NCI-H1105 (cell line): Measurements from ENCODE around the gene TCF15.

ENCODE experiments used
- DNase-seq: peaks from one replicate; lab custom pipeline; 2025; lab: John Stamatoyannopoulos, UW

The TCF15 gene, protein sequence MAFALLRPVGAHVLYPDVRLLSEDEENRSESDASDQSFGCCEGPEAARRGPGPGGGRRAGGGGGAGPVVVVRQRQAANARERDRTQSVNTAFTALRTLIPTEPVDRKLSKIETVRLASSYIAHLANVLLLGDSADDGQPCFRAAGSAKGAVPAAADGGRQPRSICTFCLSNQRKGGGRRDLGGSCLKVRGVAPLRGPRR

DNA sequence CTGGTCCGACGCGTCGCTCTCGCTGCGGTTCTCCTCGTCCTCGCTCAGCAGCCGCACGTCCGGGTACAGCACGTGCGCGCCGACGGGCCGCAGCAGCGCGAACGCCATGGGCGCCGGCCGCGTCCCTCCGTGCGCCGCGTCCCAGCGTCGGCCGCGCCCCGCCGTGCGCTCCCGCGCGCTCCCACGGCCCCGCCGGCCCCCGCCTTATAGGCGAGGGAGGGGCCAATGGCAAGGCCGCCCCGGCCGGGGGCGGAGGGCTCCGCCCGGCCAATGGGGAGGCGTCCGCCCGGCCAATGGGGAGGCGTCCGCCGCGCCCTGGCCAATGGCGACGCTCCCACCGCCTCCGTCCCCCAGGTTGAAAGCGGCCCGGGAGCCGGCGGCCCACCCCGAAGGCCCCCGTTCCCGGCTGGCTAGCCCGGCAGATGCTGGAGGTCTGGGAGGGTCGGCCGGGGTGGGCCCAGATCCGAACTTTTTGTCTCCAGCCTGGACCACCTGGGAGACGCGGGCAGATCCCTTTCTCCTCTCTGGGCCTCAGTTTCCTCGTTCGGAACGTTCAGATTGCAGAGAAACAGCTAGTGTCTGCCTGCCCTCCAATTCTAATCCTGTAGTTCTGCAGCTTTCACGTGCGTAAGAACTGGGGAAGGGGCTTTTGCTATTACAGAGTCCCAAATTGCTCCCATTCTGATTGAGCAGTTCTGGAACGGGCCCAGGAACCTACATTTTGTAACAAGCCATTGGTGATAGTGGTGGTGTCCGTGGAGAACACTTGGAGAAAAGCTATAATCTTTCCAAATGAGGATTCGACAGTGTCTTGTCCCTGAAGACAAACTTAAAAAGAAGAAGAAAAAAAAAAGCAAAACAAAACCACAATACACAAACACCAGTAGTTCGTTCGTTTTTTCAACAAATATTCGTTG, at the start of gene TCF15:
TCF15 (minus strand) TSS at position 180 of the 917 bp plus-strand sequence; CDS start at position 108, 72 bp downstream.
- DNase-seq, result no peak

DNA sequence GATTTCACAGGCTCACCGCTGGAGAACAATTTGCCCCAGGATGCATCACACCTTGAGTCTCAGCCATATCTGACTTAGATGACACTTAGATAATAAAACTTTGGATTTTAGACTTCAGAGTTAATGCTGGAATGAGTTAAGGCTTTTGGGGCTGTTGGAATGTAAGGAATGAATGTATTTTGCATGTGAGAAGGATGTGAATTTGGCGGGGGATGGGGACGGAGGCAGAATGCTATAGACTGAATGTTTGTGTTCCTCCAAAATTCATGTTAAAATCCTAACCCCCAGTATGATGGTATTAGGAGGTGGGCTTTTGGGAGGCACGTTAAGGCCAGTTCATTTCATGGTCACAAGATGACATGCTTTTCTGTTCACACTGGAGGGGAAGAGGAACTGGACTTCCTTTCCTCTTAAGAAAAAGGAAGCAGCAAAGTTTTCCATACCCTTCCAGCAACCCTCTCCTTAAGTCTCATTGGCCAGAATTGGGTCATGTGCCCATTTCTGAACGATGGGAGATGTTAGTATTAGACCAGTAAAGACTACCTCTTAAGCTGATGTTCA, 48.7 kb upstream of the TCF15 start:
- DNase-seq, result no peak

DNA sequence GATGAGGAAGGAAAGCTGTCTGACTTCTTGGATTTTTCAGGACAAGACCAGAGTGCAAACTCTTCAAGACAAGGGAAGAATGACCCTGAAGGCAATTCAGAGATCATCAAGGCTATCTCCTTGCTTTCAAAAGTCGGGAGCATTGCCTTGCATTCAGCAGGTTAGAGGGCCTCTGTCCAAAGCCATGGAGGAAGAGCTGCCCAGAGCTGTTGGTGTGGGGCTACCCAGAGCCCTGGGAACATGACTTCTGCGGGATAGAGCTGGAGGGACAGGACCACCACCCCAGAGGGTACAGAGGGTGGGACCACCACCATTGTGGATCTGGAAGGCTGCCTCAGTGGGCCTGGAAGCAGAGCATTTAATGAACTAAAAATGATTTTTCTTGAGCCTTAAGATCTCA, 48.1 kb upstream of the TCF15 start:
- no peak for DNase-seq

DNA sequence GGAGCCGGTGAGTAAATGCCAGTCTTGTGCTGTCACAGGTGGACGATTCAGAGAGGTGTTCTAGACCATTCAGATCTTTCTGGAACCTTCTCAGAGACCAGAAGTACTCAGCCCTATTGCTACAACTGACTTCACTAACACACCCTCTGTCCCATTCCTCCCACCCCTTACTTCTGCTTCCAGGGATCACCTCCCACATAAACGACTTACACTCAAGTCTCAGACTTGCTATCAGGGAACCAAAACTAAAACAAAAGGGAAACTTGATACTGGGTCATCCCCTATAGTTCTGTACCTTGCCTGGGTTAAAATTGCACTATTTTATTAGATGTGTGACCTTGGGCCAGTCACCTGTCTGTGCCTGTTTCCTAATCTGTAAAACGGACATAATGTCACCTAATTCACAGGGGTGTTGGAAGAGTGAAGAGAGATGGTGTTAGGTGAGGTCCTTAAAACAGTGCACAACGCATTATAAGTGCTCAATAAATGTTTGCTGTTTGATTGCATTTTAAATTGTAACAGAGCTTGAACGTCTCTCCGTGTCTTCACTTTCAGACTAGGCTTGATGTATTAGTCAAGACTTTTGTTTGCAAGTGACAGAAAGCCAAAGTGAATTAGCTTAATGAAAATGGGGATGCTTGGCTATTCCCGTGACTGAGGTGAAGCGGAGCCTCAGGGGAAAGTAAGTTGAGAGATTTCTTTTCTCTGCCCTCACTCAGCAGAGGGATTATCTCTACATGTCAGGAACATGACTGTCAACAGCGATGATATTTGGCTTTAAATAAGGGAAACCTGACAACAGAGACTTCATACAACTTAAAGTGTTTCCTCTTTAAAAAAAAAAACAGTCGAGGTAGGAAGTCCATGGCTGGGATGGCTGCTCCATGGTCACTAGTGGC, 45.9 kb upstream of the TCF15 start:
- no peak for DNase-seq

DNA sequence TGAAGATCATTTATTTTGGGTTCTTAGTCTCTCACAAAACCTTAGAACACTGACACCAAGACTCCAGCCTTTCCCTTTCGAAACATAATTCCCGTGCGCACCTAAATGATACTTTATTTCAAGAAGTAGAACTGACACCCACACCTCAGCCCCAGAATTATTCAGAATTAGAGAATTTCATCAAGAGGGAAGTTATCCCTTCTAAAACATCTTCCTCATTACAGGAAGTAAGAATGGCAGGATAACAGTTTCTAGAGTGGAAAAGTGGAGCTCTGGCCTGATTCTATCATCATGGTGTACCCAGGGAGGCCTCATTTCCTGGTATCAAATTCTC, 44.3 kb upstream of the TCF15 start:
- DNase-seq, result no peak

DNA sequence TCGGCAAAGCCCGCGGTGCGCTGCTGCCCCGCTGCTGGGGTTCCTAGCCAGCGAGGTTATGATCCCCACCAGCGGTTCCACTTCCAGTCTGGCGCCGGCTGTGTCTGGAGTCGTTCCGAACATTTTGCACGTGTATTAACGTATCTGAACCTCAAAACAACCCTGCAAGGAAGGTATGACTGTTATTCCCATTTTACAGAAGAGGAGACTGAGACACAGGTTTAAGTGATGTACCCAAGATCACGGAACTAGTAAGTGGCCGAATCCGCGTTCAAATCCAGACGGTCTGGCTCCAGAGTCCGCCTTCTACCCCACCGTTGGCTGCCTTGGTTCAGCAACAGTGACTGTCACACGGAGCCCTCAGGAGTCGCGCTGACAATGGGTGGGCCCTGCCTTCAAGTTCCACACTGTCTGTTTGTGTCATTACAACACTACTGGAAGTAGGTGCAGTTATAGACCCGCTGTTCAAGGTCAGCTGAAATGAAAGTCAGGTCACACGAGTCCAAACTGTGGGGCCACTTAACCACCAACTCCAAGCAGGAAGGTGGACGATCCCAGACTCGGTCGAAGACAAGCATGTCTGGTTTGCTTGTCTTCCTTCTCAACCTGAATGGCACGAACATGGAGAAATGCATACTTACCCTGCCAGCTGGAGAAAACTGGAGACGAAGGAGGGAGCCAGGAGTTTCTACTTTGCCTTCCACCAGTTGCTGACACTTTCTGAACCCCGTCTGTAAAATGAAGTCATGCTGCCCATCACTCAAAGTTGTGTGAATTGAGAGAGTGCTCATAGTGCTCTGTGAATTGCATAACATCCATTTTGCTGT, 43.7 kb upstream of the TCF15 start:
- no peak for DNase-seq

DNA sequence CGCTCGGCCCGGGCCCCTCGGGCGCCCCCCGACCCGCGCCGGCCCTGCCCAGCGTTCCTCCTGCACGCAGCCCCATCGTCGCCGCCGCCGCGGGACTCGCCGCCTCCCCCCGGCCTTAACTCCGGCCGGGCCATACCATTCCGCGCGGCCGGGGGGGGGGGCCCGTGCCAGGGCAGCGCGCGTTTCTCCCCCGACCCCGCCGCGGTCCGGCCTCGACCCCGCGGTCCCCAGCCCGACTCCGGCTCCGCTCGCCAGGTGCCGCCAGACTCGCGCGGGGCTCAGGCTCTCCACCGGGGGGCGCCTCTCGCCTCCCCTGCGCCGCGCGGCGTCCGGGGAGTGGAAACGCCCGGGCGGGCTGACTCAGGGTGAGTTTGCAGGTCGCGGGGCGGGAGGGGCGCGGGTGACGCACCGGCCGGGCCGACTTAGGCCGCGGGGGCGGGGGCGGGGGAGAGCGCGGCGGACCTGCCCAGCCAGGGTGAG, 43.0 kb upstream of the TCF15 start, which contains the start of gene SRXN1:
SRXN1 (minus strand) TSS at position 91 of the 480 bp plus-strand sequence; CDS start at position 76, 15 bp downstream.
- DNase-seq, result peak; percentile 60

DNA sequence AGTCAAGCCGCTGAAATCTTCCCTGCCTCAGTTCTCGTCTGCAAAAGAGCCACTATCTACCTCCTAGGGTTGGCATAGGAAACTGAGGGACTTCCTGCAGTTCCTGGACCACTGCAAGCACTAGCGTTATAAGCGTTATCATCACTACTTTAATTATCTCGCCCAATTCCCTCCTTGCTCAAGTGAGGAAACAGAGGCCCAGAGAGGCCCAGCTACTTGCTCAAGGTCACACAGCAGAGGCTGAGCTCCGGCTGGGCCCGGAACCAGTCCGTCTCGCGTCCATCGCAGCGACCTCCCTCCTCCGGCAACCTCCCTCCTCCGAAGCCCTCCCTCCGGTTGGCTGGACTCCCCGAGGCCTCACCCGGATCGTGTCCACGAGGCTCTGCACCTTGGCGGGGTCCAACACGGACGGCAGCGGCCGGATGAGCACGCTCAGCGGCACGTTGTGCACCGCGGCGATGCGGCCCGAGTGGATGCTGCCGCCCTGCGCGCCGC, 42.6 kb upstream of the TCF15 start:
- DNase-seq, result no peak

DNA sequence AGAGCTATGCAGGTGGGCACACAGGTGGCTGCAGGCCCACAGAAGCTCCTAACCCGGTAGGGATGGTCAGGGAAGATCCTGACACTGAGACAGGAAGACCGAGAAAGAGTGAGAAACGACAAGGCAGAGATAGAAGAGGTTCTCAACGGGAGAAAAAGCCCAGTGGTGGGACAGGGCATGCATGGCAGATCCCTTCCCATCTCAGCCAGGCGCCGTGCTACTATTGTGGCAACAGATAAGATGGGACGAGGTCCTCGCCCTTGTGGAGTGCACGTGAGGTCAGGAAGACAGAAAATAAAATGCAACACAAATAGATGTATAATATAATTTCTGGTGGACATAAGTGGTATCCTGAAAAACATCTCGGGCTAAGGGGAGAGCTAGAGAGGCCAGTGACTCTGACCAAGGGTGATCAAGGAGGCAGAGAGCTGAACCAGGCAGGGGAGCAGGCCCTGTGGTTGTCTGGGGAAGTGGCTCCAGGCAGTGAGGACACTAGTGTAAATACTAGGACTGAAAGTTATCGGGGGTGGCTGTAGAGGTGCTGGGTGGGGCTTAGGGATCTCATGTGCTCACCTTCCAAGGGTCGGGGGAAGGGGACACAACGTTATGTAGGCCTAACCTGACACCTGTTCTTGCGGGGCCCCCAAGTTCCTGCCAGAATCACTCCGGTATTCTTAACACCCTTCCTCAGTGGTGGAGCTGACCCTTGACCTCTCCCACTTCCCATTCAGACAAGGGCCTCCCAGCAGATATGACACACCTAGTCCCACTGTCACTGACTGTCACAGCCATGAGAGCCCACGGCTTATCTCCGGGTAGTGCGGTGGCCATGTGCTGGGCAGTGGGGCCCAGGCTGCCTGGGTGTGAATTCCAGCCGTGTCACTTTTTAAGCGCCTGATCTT, 41.9 kb upstream of the TCF15 start:
- no peak for DNase-seq

DNA sequence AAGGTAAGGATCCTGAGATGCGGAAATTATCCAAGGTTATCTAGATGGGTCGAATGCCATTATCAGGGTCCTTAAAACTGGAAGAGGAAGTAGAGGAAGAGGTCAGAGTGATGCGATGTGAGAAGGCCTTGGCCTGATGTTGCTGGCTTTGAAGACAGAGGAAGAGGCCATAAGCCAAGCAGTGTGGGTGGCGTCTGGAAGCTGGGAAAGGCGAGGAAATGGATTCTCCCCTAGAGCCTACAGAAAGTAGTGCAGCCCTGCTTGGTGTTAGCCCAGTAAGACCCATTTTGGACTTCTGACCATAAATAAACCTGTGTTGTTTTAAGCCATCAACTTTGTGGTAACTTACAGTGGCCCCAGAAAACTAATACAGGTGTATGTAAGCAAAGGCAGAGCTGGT, 40.8 kb upstream of the TCF15 start:
- DNase-seq, result no peak

DNA sequence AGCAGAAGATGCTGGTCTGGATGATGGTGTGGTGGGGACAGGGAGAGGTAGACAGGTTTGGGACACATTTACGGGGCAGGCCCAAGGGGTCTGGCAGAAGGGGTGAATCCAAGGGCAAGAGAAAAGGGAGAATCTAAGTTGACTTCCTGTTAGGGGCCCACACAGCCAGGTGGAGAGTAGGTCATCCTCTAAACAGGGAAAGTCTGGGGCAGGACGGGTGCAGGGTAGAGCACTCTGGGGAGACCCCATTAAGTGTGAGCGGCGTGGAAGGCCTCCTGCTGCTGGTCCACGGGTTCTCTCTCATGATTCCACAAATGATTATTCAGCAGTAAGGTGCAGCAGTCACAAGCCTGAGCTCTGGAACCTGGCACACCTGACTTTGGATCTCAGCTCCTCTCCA, 40.2 kb upstream of the TCF15 start:
- DNase-seq, result no peak

DNA sequence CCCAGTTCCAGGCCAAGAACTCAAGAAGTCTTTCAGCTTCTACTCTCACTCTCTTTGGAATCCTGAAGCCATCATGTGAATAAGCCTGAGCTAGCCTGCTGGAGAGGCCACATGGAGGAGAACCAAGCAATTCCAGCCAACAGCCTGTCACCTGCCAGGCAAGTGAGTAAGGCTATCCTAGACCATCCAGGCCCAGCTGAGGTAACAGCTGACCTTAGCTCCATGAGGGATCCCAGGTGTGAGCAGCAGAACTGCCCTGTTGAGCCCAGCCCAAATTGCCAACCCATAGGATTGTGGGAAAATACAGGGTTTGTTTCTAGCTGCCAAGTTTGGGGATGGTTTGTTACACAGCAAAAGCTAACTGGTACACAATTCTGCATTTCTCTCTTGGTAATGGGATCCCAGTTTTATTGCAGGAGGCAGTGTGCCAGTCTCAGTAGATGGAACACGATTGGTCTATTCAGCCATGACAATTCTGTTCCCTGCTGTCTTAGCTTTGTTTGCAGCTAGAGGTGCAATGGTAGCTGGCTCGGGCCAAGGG, 37.4 kb upstream of the TCF15 start:
- no peak for DNase-seq

DNA sequence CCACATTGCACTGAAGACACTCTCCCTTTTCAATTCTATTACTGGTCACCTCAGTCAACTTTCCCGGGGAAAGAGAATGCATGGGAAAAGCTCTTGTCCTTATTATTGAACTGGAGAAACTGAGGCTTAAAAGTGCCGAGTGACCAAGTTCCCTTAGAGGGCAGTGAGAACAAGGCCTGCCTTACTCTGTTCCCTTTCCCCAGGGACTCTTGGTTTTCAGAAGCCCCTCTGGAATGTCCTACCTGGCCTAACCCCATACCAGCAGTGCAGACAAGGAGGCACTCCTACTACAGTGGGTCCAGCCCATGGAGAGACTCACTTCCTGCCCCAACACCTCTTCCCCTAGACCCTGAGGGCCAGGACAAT, 36.7 kb upstream of the TCF15 start:
- DNase-seq, result no peak

DNA sequence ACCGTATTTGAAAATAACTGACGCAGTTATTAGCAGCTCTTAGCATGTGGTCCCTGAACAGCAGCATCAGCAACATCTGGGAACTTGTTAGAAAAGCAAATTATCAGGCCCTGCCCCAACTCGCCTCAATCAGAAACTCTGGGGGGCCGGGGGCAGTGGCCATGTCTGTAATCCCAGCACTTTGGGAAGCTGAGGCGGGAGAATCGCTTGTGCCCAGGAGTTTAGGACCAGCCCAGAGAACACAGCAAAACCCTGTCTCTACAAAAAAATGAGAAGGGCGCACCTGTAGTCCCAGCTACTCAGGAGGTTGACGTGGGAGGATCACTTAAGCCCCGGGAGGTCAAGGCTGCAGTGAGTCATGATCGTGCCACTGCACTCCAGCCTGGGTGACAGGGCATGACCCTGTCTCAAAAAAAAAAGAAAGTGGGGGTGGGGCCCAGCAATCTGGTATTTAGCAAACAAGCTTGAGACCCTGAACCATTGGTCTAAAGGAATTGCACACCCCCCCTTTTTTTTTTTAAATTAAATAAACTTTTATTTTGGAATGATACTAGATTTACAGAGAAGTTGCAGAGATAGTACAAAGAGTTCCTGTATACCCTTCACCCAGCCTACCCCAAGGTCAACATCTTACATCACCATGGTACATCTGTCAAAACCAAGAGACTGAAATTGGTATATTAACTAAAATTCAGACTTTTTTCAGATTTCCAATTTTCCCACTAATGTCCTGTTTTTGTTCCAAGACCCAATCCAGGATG, 36.2 kb upstream of the TCF15 start:
- DNase-seq, result no peak

DNA sequence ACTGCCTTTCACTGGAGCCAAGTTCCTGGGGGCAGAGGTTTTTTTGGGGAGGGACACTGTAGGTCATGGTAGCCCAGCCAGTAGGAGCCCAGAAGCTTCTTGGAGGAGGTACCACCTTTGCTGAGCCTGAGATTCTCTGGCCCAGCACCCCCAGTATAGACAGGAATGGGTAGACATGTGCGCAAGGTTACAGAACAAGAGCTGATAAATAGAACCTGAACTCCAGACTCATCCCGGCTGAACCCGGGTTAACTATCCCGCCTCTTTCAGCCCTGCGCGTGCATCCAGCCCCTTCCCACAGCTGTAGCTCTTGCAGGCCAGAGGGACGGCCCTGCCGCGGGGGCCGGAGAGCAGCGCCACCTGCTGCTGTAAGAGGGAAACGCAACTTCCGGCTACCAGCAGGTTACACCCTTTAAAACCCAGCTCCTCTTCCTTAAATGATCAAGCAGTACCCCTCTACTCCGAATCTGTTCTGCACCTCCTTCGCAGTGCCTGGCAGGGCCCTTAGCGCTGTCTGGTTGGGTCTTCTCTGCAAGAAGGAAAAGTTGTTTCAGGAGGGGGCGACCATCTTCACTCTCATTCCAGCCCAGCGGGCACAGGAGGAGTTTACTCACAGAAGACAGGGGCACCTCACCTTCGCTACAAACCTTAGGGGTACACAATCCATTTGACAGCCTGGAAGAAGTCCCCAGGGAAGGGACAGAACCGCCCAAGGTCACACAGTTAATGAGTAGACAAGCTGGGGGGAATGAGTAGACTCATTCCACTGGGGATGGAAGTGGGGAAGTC, 35.4 kb upstream of the TCF15 start:
- peak; percentile 44 for DNase-seq

DNA sequence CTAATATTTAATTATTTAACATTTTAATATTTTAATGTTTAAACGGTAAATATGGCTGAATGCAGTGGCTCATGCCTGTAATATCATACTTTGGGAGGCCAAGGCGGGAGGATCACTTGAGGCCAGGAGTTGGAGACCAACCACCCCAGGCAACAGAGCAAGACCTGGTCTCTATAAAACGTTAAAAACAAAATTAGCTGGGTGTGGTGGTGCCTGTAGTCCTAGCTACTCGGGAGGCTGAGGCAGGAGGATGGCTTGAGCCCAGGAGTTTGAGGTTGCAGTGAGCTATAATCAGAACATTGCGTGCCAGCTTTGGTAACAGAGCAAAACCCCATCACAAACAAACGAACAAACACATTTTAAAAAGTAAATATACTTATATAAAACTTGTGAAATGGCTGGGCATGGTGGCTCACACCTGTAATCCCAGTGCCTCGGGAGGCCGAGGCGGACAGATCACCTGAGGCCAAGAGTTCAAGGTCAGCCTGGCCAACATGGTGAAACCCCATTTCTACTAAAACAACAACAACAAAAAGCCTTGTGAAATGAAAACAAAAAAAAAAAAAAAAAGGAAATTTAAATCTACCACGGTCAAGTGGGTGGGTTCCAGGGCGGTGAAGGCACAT, 34.7 kb upstream of the TCF15 start:
- DNase-seq, result no peak

DNA sequence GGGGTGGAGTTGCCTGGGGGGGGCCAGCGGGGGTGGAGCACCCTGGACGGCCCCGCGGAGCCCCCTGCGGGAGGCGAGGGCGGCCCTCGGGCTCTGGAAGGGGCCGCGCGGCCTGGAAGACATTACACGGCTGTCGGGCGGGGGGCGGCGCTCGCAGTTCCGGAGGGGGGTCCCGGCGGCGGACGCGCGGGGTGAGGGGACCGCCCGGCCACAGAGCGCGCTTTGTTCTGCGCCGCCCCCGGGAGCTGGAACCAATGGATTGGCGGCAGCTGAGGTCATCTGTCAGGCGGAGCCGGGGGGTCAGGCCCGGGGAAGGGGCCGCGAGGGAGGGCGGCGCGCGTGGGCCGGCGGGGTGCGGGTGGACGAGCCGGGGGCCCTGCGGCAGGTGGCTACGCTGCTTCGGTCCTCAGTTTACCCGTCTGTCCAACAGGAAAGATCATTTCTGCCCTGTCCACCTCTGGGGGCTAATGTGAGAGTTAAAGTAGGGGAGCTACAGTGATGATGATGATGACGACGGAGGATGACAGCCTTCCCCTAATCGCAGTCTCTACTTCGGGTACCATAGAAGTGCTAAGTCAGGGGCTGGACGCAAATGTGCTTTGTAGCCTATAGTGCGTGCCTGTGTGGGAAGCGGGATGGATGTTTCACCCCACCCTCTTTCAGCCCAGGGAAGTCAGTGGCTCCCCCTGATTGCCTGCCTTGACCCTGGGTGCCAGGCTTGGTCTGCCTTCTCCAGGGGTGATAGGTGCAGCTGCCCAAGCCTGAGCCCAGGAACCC, 32.5 kb upstream of the TCF15 start:
- peak; percentile 31 for DNase-seq
